ENCODE data around the gene RFPL3.
"Not testable (repeated sequence)": the region's sequence is repeated elsewhere in the genome, so short reads cannot be mapped to it uniquely, and the experiment has no call there.

The RFPL3 gene

GRCh38 chr22:32357567-32357966, at the start of gene RFPL3:
Gene RFPL3, plus strand, starts transcription at chr22:32357867. Its CDS starts 205 bp downstream, at chr22:32358072.
- not testable (repeated sequence) for DNase-seq

- TF ChIP-seq POLR2A (IDR thresholded peaks at IDR 0.05; ENCODE audit: low read length) (no peak), GATA1 (IDR thresholded peaks at IDR 0.05; ENCODE audit: low read depth, low read length) (no peak)
- no peak for DNase-seq
These were observed 49.5 kb upstream of the RFPL3 start for GRCh38 chr22:32308191-32308590.

- no peak for DNase-seq
- TF ChIP-seq POLR2A (IDR thresholded peaks at IDR 0.05; ENCODE audit: low read length): no peak
- no peak for TF ChIP-seq GATA1 (IDR thresholded peaks at IDR 0.05; ENCODE audit: low read depth, low read length)
These were observed 48.7 kb upstream of the RFPL3 start for GRCh38 chr22:32308934-32309333.

GRCh38 chr22:32309585-32310251, 47.9 kb upstream of the RFPL3 start:
- DNase-seq: no peak
- no peak for TF ChIP-seq GATA1 (IDR thresholded peaks at IDR 0.05; ENCODE audit: low read depth, low read length)
- no peak for TF ChIP-seq POLR2A (IDR thresholded peaks at IDR 0.05; ENCODE audit: low read length)

DNA sequence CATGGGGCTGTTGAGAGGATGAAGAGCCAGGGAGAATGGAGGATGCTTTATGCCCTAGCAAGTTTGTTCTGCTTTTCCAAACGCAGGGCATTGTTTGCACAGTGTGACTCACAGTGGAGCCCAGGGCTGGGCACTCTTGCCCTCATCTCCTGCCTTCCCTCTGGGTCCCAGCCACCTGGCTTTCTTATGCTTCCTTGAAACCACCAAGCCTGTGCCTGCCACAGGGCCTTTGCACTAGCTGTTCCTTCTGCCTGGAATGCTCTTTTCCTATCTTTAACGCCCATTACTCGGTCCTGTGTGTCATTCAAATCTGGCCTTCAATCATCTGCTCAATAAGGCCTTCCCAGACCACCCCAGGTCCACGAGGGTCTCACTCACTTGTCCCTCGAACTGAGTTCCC, 46.9 kb upstream of the RFPL3 start:
- TF ChIP-seq GATA1 (IDR thresholded peaks at IDR 0.05; ENCODE audit: low read depth, low read length): no peak
- no peak for TF ChIP-seq POLR2A (IDR thresholded peaks at IDR 0.05; ENCODE audit: low read length)
- DNase-seq: no peak

DNA sequence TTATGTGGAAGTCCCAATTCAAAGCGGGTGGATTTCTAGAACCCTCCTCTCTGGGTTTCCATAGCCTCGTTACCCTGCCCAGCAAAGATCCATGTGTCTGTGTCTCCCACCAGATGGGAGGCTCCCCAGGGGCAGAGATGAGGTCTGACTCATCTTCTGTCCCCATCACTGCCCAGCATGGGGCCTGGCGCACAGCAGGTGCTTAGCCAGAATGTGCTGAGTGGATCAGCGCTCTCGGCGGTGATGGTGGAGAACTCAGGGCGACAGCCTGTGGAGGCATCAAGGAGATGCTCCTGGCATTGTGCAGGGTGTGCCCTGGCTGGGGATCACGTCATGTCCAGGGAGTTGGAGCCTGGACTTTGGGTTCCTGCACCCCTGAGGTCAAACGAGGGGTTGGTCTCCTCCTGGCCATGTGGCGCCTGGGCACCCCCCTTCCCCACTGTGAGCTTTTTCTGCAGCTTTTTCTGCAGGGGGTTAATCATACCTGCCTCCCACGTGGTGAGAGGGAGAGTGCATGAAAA, 46.1 kb upstream of the RFPL3 start:
- TF ChIP-seq POLR2A (IDR thresholded peaks at IDR 0.05; ENCODE audit: low read length): no peak
- TF ChIP-seq GATA1 (IDR thresholded peaks at IDR 0.05; ENCODE audit: low read depth, low read length): no peak
- DNase-seq: no peak

DNA sequence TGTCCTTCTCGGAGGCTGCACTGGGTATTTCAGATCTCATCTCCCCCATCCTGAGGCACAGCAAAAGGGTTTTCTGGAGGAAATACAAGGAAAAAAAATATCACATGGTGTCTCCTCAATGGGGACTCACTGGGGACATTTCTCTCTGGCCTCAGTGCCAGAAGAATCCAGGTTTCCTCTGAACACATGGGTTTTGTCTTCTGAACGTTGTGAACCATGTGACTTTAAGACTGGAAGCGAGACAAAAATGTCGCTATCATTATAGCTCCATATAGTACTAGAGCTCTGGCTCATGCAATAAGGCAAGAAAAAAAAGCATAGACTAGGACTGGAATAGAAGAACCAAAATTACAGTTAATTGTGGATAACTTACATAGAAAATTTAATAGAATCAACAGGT, 44.9 kb upstream of the RFPL3 start:
- no peak for DNase-seq
- no peak for TF ChIP-seq POLR2A (IDR thresholded peaks at IDR 0.05; ENCODE audit: low read length)
- no peak for TF ChIP-seq GATA1 (IDR thresholded peaks at IDR 0.05; ENCODE audit: low read depth, low read length)

- no peak for DNase-seq
- no peak for TF ChIP-seq POLR2A (IDR thresholded peaks at IDR 0.05; ENCODE audit: low read length)
- TF ChIP-seq GATA1 (IDR thresholded peaks at IDR 0.05; ENCODE audit: low read depth, low read length): no peak
These were observed 44.1 kb upstream of the RFPL3 start for GRCh38 chr22:32313532-32313931.

- TF ChIP-seq GATA1 (IDR thresholded peaks at IDR 0.05; ENCODE audit: low read depth, low read length): no peak
- no peak for TF ChIP-seq POLR2A (IDR thresholded peaks at IDR 0.05; ENCODE audit: low read length)
- no peak for DNase-seq
These were observed 40.1 kb upstream of the RFPL3 start for GRCh38 chr22:32317524-32317923.

- no peak for DNase-seq
- TF ChIP-seq GATA1 (IDR thresholded peaks at IDR 0.05; ENCODE audit: low read depth, low read length): no peak
- no peak for TF ChIP-seq POLR2A (IDR thresholded peaks at IDR 0.05; ENCODE audit: low read length)
These were observed 39.3 kb upstream of the RFPL3 start for GRCh38 chr22:32318361-32318760.

GRCh38 chr22:32319861-32320406, 37.7 kb upstream of the RFPL3 start:
- DNase-seq: no peak
- TF ChIP-seq GATA1 (IDR thresholded peaks at IDR 0.05; ENCODE audit: low read depth, low read length) (no peak), POLR2A (IDR thresholded peaks at IDR 0.05; ENCODE audit: low read length) (no peak)

DNA sequence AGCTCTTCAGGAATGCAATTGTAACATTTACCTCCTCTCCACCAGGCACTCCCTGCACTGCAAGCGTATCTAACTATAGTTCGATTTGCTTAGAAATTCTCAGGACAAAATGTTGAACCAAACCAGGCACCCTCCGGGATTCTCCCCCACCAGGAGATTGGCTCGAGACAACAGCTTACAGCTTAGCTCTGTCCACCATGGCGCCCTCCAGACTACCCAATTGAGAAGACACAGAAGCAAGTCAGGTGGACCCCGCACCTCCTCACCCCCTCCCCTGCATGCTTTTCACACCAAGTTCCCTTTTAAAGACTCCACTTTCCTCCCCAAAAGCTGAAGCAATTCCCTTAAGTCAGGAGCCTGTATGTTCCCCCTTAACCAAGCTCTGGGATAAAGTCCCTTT, 34.7 kb upstream of the RFPL3 start:
- no peak for TF ChIP-seq POLR2A (IDR thresholded peaks at IDR 0.05; ENCODE audit: low read length)
- TF ChIP-seq GATA1 (IDR thresholded peaks at IDR 0.05; ENCODE audit: low read depth, low read length): no peak
- no peak for DNase-seq

GRCh38 chr22:32323513-32324164, 34.0 kb upstream of the RFPL3 start:
- no peak for DNase-seq
- TF ChIP-seq GATA1 (IDR thresholded peaks at IDR 0.05; ENCODE audit: low read depth, low read length): no peak

- TF ChIP-seq GATA1 (IDR thresholded peaks at IDR 0.05; ENCODE audit: low read depth, low read length): no peak
- TF ChIP-seq POLR2A (IDR thresholded peaks at IDR 0.05; ENCODE audit: low read length): no peak
- no peak for DNase-seq
These were observed 32.9 kb upstream of the RFPL3 start for GRCh38 chr22:32324505-32325415.
